Measurements from ENCODE around the gene RNPEPL1.

RNPEPL1 gene

DNA sequence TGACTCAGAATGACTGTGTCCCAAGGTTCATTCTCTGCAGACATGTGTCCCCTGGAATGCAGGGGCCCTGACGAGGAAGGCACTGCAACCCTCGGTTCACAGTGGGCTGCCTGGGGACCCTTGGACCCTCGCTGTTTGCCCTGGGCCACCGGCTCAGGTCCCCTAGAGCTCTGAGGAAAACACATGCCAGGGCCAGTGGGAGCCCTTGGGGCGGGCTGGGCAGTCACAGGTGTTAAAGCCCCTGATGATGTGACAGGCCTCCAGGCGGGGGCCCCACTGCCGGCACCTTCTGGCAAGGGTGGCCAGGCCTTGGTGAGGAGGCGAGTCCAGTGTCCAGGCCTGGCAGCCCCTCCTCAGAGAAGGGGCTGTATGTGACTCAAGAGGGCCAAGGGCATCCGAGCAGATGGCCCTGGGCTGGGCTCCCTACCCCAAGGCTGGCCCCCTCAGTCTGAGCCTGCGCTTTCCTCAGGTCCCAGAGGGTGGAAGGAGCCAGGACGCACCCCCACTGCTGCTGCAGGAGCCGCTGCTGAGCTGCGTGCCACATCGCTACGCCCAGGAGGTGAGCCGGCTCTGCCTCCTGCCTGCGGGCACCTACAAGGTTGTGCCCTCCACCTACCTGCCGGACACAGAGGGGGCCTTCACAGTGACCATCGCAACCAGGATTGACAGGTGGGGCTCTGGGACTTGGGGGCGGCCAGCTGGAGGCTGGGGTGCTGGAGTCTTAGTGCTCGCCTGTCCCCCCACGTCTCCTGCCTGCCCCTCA, 29.3 kb downstream of the RNPEPL1 start:
- DNase-seq (ENCODE audit: low read depth in 1 of 2, low spot score in 1 of 2), result no peak
- Histone ChIP-seq H3K27me3 (ENCODE audit: insufficient read depth, poor library complexity, severe bottlenecking) (no peaks in the 10 kb centered on the region), H3K4me3 (replicated peaks; ENCODE audit: insufficient read depth, low read length) (no peak overlapping the region), H3K27ac (replicated peaks) (no peak overlapping the region)
- TF ChIP-seq, protein P1, sequence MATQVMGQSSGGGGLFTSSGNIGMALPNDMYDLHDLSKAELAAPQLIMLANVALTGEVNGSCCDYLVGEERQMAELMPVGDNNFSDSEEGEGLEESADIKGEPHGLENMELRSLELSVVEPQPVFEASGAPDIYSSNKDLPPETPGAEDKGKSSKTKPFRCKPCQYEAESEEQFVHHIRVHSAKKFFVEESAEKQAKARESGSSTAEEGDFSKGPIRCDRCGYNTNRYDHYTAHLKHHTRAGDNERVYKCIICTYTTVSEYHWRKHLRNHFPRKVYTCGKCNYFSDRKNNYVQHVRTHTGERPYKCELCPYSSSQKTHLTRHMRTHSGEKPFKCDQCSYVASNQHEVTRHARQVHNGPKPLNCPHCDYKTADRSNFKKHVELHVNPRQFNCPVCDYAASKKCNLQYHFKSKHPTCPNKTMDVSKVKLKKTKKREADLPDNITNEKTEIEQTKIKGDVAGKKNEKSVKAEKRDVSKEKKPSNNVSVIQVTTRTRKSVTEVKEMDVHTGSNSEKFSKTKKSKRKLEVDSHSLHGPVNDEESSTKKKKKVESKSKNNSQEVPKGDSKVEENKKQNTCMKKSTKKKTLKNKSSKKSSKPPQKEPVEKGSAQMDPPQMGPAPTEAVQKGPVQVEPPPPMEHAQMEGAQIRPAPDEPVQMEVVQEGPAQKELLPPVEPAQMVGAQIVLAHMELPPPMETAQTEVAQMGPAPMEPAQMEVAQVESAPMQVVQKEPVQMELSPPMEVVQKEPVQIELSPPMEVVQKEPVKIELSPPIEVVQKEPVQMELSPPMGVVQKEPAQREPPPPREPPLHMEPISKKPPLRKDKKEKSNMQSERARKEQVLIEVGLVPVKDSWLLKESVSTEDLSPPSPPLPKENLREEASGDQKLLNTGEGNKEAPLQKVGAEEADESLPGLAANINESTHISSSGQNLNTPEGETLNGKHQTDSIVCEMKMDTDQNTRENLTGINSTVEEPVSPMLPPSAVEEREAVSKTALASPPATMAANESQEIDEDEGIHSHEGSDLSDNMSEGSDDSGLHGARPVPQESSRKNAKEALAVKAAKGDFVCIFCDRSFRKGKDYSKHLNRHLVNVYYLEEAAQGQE (IDR thresholded peaks at IDR 0.05; ENCODE audit: insufficient replicate concordance, low read depth), result no peak
- no peak for TF ChIP-seq GABPA (IDR thresholded peaks at IDR 0.05; ENCODE audit: low read depth)
- no peak for TF ChIP-seq POLR2AphosphoS5 (IDR thresholded peaks at IDR 0.05; ENCODE audit: low read depth)
- TF ChIP-seq SPI1 (IDR thresholded peaks at IDR 0.05; ENCODE audit: borderline replicate concordance, low read depth), result no peak
- no peak for TF ChIP-seq CTCF (IDR thresholded peaks at IDR 0.05; ENCODE audit: insufficient read depth, low read length)

- no peaks in the 10 kb centered on the region for H3K27me3 ChIP-seq (ENCODE audit: insufficient read depth, poor library complexity, severe bottlenecking)
- DNase-seq (ENCODE audit: low read depth in 1 of 2, low spot score in 1 of 2), result no peak
- no peak overlapping the region for H3K4me3 ChIP-seq (replicated peaks; ENCODE audit: insufficient read depth, low read length)
- TF ChIP-seq, protein P1 (IDR thresholded peaks at IDR 0.05; ENCODE audit: insufficient replicate concordance, low read depth), result no peak
- TF ChIP-seq SPI1 (IDR thresholded peaks at IDR 0.05; ENCODE audit: borderline replicate concordance, low read depth) (no peak), GABPA (IDR thresholded peaks at IDR 0.05; ENCODE audit: low read depth) (no peak), POLR2AphosphoS5 (IDR thresholded peaks at IDR 0.05; ENCODE audit: low read depth) (no peak), CTCF (IDR thresholded peaks at IDR 0.05; ENCODE audit: insufficient read depth, low read length) (no peak)
- H3K27ac ChIP-seq (replicated peaks), result no peak overlapping the region
Measured at GRCh38 chr2:240598311-240598911, 30.1 kb downstream of the RNPEPL1 start.

DNA sequence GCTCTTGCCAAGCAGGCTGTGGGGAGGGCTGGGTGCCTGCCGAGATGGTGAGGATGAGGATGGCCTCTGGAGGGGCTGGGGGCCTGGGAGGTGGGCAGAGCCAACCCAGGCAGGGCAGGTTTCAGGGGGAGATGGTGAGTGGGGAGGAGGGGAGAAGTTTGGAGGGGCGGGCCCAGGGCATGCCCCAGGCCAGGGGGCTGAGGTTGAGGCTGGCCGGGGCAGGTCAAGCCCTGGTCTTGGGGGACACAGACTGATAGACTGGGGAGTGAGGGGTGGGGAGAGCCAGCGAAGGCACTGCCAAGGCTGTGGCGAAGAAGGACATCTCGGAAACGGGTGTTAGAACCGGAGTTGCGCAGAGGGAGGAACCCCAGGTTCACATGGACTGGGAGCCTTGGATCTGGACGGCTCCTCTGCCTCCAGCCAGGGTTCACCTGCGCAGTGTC, 30.9 kb downstream of the RNPEPL1 start:
- Histone ChIP-seq H3K27ac (replicated peaks) (no peak overlapping the region), H3K27me3 (ENCODE audit: insufficient read depth, poor library complexity, severe bottlenecking) (no peaks in the 10 kb centered on the region), H3K4me3 (replicated peaks; ENCODE audit: insufficient read depth, low read length) (no peak overlapping the region)
- TF ChIP-seq GABPA (IDR thresholded peaks at IDR 0.05; ENCODE audit: low read depth) (no peak), SPI1 (IDR thresholded peaks at IDR 0.05; ENCODE audit: borderline replicate concordance, low read depth) (no peak), POLR2AphosphoS5 (IDR thresholded peaks at IDR 0.05; ENCODE audit: low read depth) (no peak), CTCF (IDR thresholded peaks at IDR 0.05; ENCODE audit: insufficient read depth, low read length) (no peak)
- TF ChIP-seq, protein P1 (IDR thresholded peaks at IDR 0.05; ENCODE audit: insufficient replicate concordance, low read depth), result no peak
- no peak for DNase-seq (ENCODE audit: low read depth in 1 of 2, low spot score in 1 of 2)

All from HL-60 (cell line).